ENCODE results near the gene NANOGP8. TPM values are rescaled to one million over a fixed set of nuclear protein-coding genes. Genes with fewer than 3 reads are reported as not detected.

NANOGP8 gene
- total RNA-seq, 1 donor from 2014 or later: not detected

DNA sequence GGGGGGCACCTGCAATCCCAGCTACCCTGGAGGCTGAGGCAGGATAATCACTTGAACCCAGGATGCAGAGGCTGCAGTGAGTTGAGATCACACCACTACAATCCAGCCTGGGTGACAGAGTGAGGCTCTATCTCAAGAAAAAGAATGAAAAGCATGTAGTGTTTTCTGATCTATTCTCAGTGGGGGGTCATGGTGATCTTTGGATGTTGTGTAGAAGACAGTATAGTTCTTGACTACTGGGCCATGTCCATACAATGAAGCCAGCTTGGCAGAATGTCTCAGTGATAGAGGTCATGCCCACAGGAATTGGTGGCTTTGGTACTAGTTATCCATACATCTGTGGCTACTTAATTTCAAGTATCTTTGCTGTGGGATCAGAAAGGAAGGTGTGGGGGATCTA is 26.8 kb upstream of the NANOGP8 start:
- DNase-seq (ENCODE audit: low read depth): no peak
- TF ChIP-seq, protein P1, sequence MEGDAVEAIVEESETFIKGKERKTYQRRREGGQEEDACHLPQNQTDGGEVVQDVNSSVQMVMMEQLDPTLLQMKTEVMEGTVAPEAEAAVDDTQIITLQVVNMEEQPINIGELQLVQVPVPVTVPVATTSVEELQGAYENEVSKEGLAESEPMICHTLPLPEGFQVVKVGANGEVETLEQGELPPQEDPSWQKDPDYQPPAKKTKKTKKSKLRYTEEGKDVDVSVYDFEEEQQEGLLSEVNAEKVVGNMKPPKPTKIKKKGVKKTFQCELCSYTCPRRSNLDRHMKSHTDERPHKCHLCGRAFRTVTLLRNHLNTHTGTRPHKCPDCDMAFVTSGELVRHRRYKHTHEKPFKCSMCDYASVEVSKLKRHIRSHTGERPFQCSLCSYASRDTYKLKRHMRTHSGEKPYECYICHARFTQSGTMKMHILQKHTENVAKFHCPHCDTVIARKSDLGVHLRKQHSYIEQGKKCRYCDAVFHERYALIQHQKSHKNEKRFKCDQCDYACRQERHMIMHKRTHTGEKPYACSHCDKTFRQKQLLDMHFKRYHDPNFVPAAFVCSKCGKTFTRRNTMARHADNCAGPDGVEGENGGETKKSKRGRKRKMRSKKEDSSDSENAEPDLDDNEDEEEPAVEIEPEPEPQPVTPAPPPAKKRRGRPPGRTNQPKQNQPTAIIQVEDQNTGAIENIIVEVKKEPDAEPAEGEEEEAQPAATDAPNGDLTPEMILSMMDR (conservative IDR thresholded peaks at IDR 0.05; ENCODE audit: low read depth, low read length): no peak
- H3K4me3 ChIP-seq (ENCODE audit: low read depth, low read length): no peak overlapping the region

DNA sequence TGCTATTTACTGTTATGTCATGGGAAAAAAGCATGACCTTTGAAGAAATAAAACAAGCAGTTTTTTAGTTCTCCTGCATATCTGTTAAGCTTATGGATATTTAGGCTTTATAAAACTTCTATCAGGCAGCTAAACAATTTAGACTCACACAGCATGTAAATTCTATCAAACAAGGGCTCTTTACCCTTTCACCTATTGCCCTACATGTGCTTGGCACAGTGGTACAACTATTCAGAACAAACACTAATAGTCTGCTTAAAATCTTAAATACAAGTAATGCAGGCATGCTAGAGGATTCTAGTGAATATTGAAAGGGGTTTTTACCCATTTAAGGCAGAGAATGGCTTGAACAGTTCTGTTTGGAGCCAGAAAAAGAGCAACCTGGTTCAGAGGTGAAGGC is 23.4 kb upstream of the NANOGP8 start:
- H3K4me3 ChIP-seq (ENCODE audit: low read depth, low read length): no peak overlapping the region
- no peak for DNase-seq (ENCODE audit: low read depth)
- TF ChIP-seq, protein P1 (conservative IDR thresholded peaks at IDR 0.05; ENCODE audit: low read depth, low read length): no peak

GRCh38 chr15:35107561-35107960 is 22.5 kb upstream of the NANOGP8 start:
- TF ChIP-seq, protein P1 (conservative IDR thresholded peaks at IDR 0.05; ENCODE audit: low read depth, low read length): no peak
- no peak overlapping the region for H3K4me3 ChIP-seq (ENCODE audit: low read depth, low read length)
- no peak for DNase-seq (ENCODE audit: low read depth)

- DNase-seq (ENCODE audit: low read depth): no peak
- H3K4me3 ChIP-seq (ENCODE audit: low read depth, low read length): no peak overlapping the region
- TF ChIP-seq, protein P1 (conservative IDR thresholded peaks at IDR 0.05; ENCODE audit: low read depth, low read length): no peak
These were observed 22.0 kb upstream of the NANOGP8 start for GRCh38 chr15:35107122-35107521.

DNA sequence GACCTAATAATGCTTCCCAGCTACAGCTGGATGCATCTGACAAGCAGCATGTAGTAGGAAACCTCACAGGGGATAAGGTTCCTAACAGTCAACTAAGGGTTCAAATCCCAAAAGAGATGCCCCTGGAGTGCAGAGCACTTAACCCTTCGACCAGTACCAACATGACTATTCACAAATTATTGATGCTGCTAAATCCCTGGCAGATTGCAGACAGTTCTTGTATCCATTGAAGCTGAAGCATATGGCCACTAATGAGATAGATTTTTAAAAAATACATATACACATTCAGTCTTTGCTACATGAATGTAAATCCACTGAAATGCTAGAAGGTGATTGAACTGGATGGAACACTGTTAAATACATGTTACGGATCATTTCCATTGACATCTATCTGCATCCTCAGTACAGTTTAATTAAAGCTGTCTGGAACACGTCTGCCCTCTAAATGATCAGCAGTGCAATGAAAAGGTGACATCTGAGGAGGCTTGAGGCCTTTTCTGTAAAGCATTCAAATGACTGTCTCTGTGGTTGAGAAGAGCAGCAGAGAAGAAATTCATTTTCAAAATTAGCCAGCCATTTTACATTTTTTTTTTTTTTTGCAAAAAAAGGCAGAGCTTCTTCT is 19.5 kb upstream of the NANOGP8 start:
- TF ChIP-seq, protein P1 (conservative IDR thresholded peaks at IDR 0.05; ENCODE audit: low read depth, low read length): no peak
- H3K4me3 ChIP-seq (ENCODE audit: low read depth, low read length): no peak overlapping the region
- DNase-seq (ENCODE audit: low read depth): no peak

- TF ChIP-seq, protein P1 (conservative IDR thresholded peaks at IDR 0.05; ENCODE audit: low read depth, low read length): no peak
- H3K4me3 ChIP-seq (ENCODE audit: low read depth, low read length): no peak overlapping the region
These were observed 17.1 kb upstream of the NANOGP8 start for GRCh38 chr15:35102186-35102585.

GRCh38 chr15:35101335-35101734 is 16.2 kb upstream of the NANOGP8 start:
- TF ChIP-seq, protein P1 (conservative IDR thresholded peaks at IDR 0.05; ENCODE audit: low read depth, low read length): no peak
- no peak for DNase-seq (ENCODE audit: low read depth)
- no peak overlapping the region for H3K4me3 ChIP-seq (ENCODE audit: low read depth, low read length)

More at GRCh38 chr15:35102186-35102585, 17.1 kb upstream of the NANOGP8 start:
- DNase-seq (ENCODE audit: low read depth): no peak
